ENCODE data around the gene ZNF132.

Gene ZNF132

DNA sequence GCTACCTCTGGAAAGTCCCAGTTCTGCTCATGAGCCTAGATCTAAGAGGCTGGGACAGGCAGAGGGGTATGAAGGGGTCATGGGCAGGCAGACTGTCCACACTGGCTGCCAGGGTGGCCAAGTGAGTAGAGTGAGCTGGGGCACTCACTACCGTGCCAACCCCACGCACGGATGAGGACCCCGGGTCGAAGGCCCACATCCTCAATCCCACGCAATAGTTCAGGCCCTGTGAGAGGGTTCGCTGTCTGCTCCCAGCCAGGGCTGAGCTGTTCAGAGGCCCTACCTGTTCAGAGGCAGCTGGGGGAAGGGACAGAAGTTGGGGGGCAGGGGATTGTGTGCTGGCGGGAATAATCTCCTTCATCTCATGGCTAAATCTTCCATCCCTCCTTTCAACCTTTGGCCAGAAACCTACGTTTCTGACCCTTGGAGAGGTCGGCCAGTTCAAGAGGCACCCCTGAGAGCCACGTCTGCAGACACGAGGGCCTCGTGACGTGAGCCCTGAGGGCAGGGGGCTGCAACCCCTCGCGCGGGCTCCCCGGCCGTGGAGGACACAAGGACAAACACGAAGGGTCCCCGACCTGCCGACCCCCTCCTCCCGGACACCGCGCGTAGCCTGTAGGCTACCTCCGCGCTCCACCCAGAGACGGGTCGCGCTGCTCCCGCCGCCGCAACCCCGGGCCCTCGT, 53.9 kb downstream of the ZNF132 start:
- no peak for DNase-seq

DNA sequence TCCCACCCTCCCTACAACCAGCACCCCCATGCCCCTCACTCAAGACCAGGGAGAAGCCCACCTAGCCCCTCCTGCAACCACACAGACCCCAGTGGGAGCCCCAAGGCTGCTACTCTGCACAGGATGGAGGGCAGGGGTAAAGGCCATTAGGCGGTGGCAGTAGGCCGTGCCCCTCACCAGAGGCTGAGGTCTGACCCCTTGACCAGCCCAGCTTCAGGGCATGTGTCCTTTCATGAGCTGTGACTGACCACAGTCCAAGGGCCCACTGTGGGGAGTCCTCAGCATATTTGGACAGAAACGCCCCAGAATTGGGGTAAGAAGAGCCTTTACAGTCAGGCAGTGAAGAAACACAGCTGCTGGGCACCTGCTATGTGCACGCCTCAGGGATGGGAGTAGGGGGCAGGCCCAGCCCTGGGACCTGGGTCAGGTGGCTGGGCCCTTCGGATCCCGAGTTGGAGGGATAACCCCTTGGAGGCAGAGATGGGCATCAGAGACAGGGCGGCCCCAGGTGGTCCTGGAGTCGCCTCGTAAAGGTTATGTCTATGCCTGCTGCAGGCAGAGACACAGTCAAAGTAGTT, 54.6 kb downstream of the ZNF132 start:
- no peak for DNase-seq

DNA sequence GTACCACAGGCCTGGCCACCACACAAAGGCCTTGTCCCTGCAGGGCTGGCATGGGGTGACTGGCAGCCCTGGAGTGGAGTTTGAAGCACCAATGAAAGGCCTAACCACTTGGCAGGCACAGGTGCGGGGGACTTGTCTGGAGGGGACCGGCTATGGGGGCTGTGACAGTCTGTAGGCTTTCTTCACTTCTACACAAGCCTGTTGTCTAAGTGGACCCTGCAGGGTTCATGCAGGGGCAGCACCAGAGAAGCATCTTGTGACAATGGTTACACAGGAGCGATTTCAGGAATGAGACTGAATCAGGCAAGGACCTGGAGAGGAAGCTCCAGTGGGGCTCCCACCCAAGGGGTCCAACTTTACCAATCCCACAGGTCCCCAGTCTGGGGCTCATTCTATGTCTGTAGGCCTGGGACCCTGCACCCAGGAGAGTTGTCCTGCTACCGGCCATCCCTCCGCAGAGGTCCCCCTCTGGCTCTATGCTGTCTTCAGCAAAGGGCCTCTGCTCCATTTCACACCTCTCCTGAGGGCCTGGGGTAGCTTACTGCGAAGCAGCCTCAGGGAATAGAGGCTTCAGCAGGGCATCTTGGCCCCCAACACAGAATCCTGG, 56.9 kb downstream of the ZNF132 start:
- DNase-seq, result no peak

Measured in DMS153 (cell line).